GM19193 (cell line): Measurements from ENCODE around the gene TRAPPC11.

Experiments
- POLR2A ChIP-seq: IDR thresholded peaks from 4 replicates; pipeline ENCODE4 v1.6.1; 2011; ENCODE audit not compliant: insufficient read depth, insufficient read length; ENCODE audit errors: extremely low read depth

The TRAPPC11 gene

DNA sequence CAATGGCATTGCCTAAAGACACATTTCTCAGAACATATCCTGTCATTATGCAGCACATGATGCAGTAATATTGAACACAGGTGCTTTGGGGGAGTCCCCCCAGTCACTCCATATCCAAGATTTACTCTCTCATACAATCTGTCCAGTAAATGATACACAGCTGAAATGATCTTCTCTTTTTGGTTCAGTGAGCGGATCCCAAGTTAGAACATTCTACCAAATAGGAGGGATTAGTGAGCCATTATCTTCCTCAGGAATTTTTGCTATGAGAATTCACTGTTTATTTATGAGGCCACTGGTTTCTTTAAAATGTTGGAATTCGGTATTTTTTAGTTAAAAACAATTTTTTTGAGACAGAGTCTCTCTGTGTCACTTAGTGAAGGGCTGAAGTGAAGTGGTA, 96.5 kb downstream of the TRAPPC11 start:
- no peak for TF ChIP-seq POLR2A

DNA sequence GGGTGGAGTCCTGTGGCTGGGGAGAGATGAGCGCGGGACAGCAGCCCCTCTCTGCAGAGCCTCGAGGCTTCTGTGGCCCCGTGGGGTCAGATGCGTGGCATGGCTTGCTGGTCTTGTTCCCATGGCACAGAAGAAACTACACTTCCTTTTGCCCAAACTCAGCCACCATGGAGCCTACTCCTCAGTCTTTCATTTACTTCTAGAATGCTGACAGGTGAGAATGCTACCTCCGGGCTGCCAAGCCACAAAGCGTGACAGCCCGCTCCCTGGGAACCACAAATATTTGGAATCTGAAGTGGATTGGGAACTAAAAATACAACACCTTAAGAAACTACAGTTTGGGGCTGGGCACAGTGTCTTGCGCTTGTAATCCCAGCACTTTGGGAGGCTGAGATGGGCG, 98.0 kb downstream of the TRAPPC11 start:
- no peak for TF ChIP-seq POLR2A

DNA sequence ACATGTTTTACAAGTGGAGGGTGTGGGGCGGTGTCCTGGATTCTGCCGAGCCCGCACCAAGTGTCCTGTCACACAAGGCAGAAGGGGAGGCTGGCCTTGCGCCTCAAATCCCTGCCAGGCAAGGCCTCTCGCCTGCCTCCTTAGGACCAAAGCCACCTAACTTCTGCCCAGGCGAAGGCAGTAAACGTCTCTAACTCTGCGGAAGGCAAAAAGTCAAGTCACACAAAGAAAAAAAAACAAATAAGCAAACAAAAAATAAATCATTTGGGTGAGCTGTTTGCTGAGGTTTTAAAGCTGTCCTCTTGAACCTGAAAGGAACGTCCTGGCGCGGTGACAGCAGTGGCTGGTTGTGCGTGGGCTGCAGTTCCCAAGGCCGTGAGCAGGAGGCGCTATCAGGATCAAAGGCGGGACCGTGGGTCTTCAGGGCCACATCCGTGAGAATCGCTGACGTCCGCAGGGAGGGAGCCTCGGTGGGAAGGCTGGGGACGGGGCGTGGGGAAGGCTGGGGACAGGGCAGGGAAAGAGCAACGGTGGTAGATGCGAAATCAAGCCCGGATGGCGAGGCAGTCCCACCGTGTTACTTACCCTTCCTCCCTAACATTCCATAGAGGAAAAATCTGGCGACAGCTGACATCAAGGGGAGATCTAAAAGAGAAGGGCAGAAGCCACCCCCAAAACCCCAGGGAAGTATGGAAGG, 99.1 kb downstream of the TRAPPC11 start:
- TF ChIP-seq POLR2A: no peak

DNA sequence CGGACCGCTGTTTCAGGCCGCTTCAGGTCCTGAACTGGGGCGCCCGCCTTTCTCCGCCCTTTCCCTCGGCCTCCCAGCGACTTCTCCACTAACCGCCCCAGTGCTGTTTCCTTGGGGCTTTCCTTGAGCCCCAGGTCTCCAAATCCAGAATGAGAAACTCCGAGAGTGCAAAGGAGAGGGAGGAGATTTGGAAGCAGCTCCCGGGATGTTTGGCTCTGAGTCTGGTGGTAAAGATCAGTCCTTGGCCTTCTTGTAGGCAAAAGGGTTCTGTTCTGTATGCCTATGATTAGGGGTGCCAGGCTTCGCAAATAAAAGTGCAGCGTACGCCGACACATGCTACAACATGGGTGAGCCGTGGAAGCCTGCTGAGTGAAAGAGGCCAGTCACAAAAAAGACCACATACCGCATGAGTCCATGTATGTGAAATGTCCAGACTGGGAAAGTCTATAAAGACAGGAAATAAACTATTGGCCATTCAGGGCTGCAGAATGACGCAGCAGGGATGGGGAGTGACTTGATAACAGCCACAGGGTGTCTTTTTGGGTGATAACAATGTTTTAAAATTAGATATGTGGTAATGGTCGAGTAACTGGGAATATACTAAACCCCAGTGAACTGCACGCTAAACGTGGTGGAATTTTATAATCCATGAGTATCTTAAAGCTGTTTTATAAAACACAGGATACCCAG, 99.8 kb downstream of the TRAPPC11 start:
- no peak for TF ChIP-seq POLR2A

DNA sequence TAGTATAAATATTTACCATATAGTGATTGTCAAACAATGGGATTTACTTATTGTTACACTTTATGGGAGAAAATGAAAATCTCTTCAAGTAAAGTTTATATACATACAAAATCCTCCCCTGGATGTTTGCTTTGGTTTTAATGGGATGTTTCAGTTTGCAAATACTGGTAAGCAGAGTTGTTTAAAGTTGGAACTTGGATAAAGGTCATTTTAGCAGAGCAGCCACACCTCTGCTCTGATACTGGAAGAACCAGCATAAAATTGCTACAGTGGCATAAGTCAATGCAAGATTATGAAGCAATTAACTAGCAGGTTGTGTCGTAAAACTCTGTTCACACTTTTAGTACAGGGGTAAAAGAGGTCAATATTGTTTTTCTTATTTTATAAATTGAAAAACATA, 101.2 kb downstream of the TRAPPC11 start:
- no peak for TF ChIP-seq POLR2A
